ENCODE data around the gene SLC35F1.

DNA sequence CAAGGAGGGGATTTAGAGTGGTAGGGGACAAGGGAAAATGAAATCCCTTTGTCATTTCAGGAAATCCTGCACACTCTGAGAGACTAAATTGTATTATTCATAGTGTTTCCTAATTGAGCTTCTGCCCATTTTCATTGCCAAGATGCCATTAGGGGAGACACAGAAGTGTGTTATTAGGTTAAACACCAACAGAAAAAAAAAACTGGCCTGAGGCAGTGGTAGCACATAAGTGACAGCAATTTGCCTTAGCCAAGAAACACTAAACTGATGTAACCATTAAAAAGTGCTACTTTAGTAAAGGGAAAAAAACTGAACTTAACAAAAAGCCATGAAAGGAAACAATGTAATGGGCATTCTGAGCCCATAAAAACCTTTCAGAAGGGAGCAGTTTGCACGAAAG, 370.6 kb downstream of the SLC35F1 start:
- TF ChIP-seq CTCF (IDR thresholded peaks at IDR 0.05; ENCODE audit: extremely low read depth in 1 of 2, insufficient read depth in 1 of 2, low read depth in 1 of 2, low read length in 2 of 2) = no peak
- no peak for TF ChIP-seq FOS (IDR thresholded peaks at IDR 0.05; ENCODE audit: borderline replicate concordance, insufficient read depth, low read length)
- TF ChIP-seq MAX (IDR thresholded peaks at IDR 0.05; ENCODE audit: insufficient read depth, insufficient read length) = no peak
- TF ChIP-seq EZH2 (IDR thresholded peaks at IDR 0.05; ENCODE audit: borderline replicate concordance, low read depth, low read length, severe bottlenecking) = no peak
- no peak for TF ChIP-seq POLR2A (IDR thresholded peaks at IDR 0.05; ENCODE audit: low read depth, low read length)

Measured in endothelial cell of umbilical vein (primary cell).